AG08395 (cell line): ENCODE results near the gene TAMALIN.

Experiments
- DNase-seq: peaks from one replicate; pipeline ENCODE4 v3.0.0; 2012; ENCODE audit warnings: mixed read lengths, low spot score

TAMALIN gene

DNA sequence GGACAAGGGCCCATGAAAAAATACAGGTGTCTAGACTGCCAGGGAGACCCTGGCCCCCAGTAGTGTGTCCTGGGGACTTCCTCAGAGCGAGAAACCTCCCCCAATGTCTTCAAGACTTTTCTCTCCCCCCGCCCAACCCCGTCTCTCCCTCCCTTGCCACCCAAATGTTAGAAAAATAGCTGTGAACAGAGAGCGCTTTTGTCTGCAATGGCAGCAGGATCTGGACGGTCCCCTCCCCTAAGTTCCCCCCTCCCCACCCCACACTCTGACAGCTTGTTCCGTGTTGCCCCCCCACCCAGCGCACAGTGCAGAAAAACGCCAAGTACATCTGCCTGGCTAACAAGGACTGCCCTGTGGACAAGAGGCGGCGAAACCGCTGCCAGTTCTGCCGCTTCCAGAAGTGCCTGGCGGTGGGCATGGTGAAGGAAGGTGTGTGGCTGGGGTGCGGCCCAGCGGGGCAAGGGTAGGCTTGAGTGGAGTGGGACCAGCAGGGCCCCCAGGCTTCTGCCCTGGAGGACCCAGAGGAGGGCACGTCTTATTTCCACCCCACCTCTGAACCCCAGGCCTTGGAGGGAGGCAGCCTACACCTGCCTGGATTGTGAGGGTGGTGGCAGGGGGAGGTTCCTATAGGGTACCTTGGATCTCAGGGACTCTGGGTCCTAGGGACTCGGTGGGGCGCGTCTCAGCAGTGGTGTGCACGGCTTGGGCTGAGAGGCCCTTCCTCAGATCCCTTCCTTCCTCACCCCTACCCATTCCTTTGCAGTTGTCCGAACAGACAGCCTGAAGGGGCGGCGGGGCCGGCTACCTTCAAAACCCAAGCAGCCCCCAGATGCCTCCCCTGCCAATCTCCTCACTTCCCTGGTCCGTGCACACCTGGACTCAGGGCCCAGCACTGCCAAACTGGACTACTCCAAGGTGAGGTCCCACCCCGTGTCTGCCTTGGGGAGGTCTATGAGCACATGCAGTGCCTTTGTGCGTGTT lies 49.3 kb downstream of the TAMALIN start:
- DNase-seq = no peak

DNA sequence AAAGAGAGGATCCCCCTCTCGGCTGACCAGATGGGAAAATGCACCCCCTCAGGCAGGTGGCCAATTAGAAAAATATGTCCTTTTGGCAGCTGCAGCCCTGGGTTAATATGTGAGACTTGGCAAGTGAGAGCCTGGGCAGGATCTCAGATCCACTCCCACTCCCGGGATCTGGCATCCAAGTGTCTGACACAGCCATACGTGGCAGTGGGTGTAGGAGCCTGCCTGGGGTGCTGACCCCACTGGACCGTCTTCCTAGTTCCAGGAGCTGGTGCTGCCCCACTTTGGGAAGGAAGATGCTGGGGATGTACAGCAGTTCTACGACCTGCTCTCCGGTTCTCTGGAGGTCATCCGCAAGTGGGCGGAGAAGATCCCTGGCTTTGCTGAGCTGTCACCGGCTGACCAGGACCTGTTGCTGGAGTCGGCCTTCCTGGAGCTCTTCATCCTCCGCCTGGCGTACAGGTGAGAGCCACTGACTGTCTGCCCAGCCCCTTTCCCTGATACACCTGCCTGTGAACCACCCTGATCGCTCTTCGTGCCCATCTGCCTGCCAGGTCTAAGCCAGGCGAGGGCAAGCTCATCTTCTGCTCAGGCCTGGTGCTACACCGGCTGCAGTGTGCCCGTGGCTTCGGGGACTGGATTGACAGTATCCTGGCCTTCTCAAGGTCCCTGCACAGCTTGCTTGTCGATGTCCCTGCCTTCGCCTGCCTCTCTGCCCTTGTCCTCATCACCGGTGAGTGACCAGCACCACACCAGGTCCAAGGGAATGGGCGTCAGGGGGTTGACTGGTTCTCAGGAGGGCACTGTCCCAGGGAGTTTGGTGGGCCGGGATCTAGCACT lies 50.3 kb downstream of the TAMALIN start:
- DNase-seq = peak; percentile 67

DNA sequence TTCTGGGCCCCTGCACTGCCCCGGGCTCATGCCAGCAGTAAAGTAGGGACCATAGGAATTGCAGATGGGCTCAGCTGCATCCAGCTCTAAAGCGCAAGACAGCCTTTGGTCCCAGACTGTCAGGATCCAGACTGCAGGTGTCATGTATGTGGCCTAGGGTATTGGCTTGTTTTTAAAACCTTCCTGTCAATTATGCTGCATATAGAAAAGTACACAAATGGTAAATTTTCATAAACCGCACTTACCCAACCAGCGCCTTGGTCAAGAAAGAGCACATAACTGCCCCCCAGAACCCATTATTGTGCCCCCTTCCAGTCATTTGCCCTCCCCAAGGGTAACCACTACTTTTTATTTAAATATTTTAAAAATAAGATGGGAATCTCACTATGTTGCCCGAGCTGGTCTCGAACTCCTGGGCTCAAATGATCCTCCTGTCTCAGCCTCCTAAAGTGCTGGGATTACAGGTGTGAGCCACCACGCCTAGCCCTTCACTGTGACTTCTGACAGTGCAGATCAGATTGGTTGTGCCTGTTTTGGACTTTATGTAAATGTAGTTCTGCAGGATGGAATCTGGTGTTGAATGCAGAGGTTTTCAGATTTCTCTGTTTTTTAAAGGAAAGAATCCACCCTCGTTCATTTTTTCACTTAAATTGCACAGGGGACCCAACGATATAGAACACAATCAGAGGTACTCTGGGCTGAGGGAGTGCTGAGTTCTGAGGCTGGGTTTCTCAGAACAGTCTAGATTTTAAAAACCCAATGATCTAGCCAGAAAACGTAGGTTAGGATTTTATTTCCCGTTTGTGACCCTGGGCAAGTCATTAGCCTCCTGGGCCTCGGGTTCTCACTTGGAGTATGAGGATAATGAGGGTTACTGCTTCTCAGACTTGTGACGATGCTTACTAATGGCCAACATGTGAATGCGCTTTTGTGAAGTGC lies 51.2 kb downstream of the TAMALIN start:
- no peak for DNase-seq

DNA sequence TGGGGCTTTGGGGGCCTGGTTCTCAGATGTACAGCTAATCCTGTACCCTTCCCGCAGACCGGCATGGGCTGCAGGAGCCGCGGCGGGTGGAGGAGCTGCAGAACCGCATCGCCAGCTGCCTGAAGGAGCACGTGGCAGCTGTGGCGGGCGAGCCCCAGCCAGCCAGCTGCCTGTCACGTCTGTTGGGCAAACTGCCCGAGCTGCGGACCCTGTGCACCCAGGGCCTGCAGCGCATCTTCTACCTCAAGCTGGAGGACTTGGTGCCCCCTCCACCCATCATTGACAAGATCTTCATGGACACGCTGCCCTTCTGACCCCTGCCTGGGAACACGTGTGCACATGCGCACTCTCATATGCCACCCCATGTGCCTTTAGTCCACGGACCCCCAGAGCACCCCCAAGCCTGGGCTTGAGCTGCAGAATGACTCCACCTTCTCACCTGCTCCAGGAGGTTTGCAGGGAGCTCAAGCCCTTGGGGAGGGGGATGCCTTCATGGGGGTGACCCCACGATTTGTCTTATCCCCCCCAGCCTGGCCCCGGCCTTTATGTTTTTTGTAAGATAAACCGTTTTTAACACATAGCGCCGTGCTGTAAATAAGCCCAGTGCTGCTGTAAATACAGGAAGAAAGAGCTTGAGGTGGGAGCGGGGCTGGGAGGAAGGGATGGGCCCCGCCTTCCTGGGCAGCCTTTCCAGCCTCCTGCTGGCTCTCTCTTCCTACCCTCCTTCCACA lies 52.0 kb downstream of the TAMALIN start:
- DNase-seq = no peak

DNA sequence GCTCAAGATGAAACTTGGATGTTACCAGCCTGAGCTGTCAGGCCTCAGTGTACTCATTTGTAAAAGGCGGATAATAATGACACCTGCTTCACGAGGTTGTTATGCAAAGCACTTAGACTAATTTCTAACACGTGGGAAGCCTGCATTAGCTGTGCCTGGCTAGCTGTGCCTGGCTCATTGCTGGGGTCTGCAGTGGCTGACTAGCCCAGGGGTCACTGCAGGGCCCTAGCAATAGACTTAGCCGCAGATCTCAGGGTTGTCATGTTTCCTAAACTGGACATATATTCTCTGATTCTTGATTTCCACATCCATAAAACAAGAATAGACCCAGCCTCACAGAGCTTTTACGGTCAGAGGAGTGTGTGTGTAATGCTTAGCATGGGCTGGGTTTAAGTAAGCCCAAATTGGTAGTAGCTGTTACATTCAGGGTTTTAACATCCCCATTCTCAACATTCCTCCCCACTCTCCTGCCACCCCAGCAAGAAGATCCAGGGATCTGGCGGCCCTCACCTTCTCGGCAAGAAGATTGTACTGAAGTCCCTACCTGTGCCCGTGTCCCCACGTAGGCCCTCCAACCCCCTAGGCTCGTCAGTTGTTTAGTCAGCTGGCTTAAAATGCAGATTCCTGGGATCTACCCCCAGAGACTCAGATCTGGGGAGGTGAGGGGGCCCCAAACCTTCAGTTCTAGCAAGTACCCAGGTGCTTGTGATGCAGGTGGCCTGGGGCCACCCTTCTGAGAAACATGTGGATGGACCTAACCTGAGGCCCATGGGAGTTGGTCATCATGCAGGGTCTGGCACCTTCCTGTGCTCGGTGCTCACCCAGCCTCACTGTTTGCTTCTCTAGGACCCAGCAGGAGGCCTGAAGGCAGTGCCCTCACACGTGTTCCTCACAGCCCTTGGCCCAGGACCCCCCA lies 53.1 kb downstream of the TAMALIN start:
- no peak for DNase-seq

DNA sequence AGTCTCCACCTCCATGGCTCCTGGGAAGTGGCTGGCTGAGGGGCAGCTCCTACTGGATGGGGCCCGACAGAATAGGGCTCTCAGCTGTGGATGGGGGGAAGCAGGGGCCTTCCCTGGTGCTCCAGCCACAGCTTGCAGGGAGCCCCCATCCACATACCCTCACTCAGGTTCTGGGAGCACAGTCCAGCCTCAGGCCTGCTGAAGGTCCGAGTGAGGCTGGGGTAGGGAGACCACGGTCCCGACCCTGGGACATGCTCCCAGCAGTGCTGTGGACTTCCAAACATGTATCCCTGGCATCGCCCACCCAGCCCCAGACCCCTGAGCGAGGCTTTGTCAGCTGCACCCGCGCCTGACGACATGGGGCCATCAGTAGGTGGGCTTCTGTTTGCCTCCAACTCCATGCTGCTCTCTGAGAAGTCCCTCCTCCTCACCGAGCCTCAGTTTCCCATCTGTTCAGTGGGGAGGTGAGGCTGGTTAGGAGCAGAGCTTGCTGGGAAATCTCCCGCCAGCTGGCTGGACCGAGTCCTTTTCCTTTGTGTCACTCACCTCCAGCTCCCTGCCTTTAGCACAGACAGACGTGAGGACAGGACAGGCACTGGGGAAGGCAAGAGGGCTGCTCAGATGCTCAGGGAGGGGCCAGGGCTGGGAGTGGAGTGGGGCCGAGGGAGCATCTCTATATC lies 53.9 kb downstream of the TAMALIN start:
- no peak for DNase-seq

DNA sequence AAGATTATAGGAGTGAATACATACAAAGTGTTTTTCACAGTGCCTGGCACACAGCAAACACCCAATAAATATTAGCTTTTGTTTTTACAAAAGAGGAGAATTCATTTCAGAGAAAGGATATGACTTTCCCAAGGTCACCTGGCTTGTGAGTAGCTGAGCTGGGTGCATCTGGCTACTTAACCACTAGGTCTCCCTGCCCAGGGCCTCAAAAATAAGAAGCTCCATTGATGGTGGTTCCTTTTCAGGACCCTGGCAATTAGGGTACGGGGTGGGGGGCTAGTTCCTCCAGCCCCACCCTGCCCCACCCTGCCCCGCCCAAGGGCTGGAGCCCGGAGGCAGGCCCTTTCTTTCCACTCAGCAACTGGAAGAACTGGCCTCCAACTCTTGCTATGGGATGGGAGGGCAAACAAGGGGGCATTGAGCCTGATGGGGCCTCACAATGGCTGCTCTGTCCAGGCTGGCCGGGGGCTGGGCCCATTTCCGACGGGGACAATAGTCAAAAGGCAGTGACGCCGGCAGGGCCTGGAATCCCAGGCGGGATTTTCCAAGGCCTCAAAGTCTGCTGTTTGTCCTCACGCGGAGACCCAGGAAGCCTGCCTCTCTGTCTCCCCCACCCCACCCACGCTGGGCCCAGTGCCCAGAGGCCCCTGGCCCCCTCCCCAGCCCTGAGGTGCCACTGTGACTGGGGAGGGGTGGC lies 54.9 kb downstream of the TAMALIN start:
- no peak for DNase-seq

DNA sequence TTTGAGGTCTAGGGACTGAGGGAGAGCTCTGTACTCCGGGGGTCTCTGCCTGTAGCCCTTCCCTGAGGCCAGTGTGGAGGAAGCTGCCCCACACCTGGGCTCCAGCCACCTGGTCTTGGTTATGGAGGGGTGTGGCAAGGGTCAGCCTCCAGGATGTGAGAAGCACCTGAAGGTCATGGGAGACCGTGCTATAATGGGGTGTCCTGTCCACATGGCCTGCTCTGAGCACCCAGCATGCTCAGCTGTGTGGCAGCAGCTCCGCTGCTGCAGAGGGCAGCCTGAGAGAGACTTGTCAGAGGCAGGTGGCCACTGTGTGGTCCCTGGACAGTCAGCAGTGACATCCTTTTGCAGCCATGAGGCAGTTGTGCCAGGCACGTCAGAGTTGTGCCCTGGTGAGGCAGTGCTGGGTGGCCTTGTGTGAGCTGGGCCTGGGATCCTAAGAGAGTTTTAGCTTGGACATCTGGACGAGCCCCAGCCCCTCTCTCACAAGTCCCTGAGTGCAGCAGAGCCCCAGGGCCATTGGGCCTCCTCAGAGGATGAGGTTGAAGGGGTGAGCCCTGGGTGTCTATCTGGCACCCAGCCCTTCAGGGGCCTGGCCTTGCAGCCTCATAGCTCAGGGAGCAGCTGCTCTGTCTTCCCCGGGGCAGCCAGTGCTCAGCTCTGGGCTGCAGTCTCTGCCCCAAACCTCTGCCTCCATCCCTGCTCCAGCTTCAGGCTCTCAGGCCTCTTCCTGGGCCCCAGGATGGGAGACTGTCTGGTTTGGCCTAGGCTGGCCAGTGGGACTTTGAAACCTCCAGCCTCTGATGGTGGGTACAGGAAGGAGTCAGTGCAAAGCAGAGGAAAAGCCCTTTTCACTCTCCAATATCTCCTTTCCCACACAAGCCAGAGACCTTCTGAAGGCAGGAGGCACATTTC lies 55.7 kb downstream of the TAMALIN start:
- no peak for DNase-seq

DNA sequence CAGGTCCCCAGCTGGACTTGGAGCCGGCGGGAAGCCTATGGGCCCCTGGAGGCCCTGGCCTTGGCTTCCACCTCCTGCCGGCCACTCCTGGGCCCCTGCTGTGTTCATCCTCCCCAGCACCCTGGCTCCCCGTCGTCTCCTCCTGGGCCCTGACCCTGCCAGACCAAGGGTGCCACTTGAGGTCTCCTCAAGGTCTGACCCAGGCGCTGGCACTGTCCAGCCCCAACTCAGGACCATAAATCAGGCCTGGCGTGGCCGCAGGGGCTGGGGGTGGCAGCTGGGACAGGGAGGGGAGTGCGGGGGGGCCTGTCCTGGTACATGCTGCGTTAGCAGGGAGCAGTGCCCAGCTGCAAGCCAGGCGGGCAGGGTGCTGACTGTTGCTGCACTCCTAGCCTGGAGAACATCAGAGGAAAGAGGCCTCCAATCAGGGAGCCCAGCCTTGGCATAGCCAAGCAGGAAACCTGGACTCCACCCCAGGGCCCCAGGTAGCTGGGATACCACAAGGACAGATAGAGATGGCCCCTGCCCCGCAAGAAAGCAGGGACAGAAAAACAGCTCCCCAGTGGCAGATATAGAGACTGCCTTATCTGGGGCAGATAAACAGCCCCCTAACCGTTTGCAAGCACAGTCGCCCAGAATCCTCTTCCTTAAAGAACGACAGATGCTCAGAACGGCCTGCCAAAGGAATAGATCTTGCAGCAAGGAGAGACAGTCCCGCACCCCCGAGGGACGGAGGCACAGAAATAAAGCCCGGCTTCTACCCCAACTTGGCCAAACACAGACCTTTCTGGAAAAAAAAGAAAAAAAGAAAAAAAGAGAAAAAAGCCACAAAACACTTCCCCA lies 56.6 kb downstream of the TAMALIN start:
- no peak for DNase-seq

DNA sequence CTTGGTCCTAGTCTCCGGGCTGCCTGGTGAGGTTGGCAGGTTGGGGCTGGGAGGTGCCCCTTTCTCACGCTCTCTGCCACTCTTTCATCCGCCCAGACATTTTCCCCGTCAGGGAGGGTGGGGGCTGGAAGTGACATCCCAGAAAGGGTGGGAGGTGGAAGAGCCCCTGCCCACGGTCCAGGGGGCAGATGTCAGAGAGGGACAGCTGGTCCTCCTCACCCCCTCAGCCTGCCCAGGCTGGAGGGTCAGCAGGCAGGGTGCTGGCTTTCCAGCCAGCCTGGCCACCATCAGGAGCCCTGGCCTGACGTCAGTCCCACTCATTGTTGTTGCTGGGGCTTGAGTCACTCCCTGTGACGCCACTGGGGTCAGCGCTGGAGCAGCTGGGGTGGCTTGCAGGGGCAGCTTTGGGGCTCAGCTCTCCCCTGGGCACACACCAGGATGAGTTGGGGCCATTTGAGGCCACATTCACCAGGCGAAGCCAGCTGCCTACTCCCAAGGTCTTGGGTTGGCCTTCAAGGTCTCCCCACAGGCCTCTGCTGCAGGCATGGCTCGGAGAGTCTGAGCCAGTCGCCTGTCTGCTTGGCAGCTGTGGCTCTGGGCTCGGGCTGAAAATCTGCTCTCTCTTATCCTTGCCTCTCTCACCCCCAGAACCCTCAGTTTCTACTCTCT lies 57.4 kb downstream of the TAMALIN start:
- peak; percentile 88 for DNase-seq
